Stimulated activated CD4-positive, alpha-beta T cell treated with anti-CD3 and anti-CD28 coated beads, Interleukin-2, amount 100 ng/mL, for 4 hours (primary cell): ENCODE measurements around the gene RGS12.

Source experiments
- DNase-seq: peaks from one replicate; pipeline ENCODE4 v3.0.0-alpha.2; 2020; ENCODE audit warnings: low read depth

The RGS12 gene

GRCh38 chr4:3330707-3331106 is 37.9 kb downstream of the RGS12 start:
- DNase-seq, result no peak

GRCh38 chr4:3331511-3332394 is 38.9 kb downstream of the RGS12 start:
- no peak for DNase-seq

GRCh38 chr4:3332498-3332897 is 39.7 kb downstream of the RGS12 start:
- DNase-seq, result no peak

- DNase-seq, result no peak
Observed at GRCh38 chr4:3334316-3334715, 41.5 kb downstream of the RGS12 start.

- no peak for DNase-seq
Observed at GRCh38 chr4:3335385-3335784, 42.6 kb downstream of the RGS12 start.

GRCh38 chr4:3335982-3336381 is 43.2 kb downstream of the RGS12 start:
- DNase-seq, result no peak

- no peak for DNase-seq
Observed at GRCh38 chr4:3336382-3337356, 43.8 kb downstream of the RGS12 start.

GRCh38 chr4:3337357-3337732 is 44.5 kb downstream of the RGS12 start:
- DNase-seq, result no peak

GRCh38 chr4:3337811-3338210 is 45.0 kb downstream of the RGS12 start:
- DNase-seq, result no peak

GRCh38 chr4:3338321-3338838 is 45.6 kb downstream of the RGS12 start:
- no peak for DNase-seq

- no peak for DNase-seq
Observed at GRCh38 chr4:3338976-3339531, 46.2 kb downstream of the RGS12 start.

GRCh38 chr4:3339577-3339976 is 46.8 kb downstream of the RGS12 start:
- no peak for DNase-seq

- DNase-seq, result no peak
Observed at GRCh38 chr4:3340038-3340699, 47.3 kb downstream of the RGS12 start.

GRCh38 chr4:3340700-3341083 is 47.9 kb downstream of the RGS12 start:
- DNase-seq, result no peak

- DNase-seq, result no peak
Observed at GRCh38 chr4:3341760-3342159, 48.9 kb downstream of the RGS12 start.

- no peak for DNase-seq
Observed at GRCh38 chr4:3342182-3342854, 49.5 kb downstream of the RGS12 start.
